Stimulated activated CD4-positive, alpha-beta T cell treated with anti-CD3 and anti-CD28 coated beads, Interleukin-4, amount 100 ng/mL, for 48 hours (primary cell): ENCODE data around the gene CREB1.
A peak's percentile ranks its signal among the peaks of the same experiment; 100 is the strongest.
"Not testable (repeated sequence)": the region's sequence is repeated elsewhere in the genome, so short reads cannot be mapped to it uniquely, and the experiment has no call there.

Source experiments
- DNase-seq, 2 donors: peaks; one replicate each; pipeline ENCODE4 v3.0.0-alpha.2; 2020; ENCODE audit warnings: low read depth in 2 of 2

CREB1 gene

GRCh38 chr2:207529330-207530159, at the start of gene CREB1:
Gene CREB1 (plus strand): TSS chr2:207529962. CDS start chr2:207555636, 25,674 bp downstream.
- DNase-seq: peak; percentile 99 to 100

GRCh38 chr2:207480521-207481040, 49.2 kb upstream of the CREB1 start:
- no peak for DNase-seq

- DNase-seq: no peak
These were observed 47.8 kb upstream of the CREB1 start for GRCh38 chr2:207481924-207482323.

- no peak for DNase-seq
These were observed 47.1 kb upstream of the CREB1 start for GRCh38 chr2:207482630-207483029.

- DNase-seq: no peak
These were observed 46.7 kb upstream of the CREB1 start for GRCh38 chr2:207483066-207483465.

- DNase-seq: no peak
These were observed 46.3 kb upstream of the CREB1 start for GRCh38 chr2:207483477-207483876.

GRCh38 chr2:207484444-207485391, 45.0 kb upstream of the CREB1 start:
- DNase-seq: no peak

- DNase-seq: no peak
These were observed 42.0 kb upstream of the CREB1 start for GRCh38 chr2:207487650-207488311.

GRCh38 chr2:207489251-207489650, 40.5 kb upstream of the CREB1 start:
- DNase-seq: no peak

- DNase-seq: no peak
These were observed 39.3 kb upstream of the CREB1 start for GRCh38 chr2:207490441-207490840.

- no peak for DNase-seq
These were observed 38.7 kb upstream of the CREB1 start for GRCh38 chr2:207491086-207491485.

- DNase-seq: no peak
These were observed 37.8 kb upstream of the CREB1 start for GRCh38 chr2:207491956-207492355.

GRCh38 chr2:207492461-207492860, 37.3 kb upstream of the CREB1 start:
- DNase-seq: no peak

- DNase-seq: no peak
These were observed 35.6 kb upstream of the CREB1 start for GRCh38 chr2:207494137-207494536.

GRCh38 chr2:207496936-207497335, 32.8 kb upstream of the CREB1 start:
- DNase-seq: not testable (repeated sequence)

GRCh38 chr2:207497596-207497995, 32.2 kb upstream of the CREB1 start:
- DNase-seq: no peak

- DNase-seq: no peak
These were observed 31.3 kb upstream of the CREB1 start for GRCh38 chr2:207498427-207498826.

- DNase-seq: no peak
These were observed 30.6 kb upstream of the CREB1 start for GRCh38 chr2:207499114-207499513.

GRCh38 chr2:207501802-207502576, 27.8 kb upstream of the CREB1 start:
- no peak for DNase-seq

- DNase-seq: no peak
These were observed 27.1 kb upstream of the CREB1 start for GRCh38 chr2:207502577-207503198.

- no peak for DNase-seq
These were observed 26.5 kb upstream of the CREB1 start for GRCh38 chr2:207503234-207503633.
